GM23338 (cell line): ENCODE measurements around the gene CD44. TPM values are rescaled to one million over a fixed set of nuclear protein-coding genes. Genes with fewer than 3 reads are reported as not detected.

Source experiments
- ATAC-seq: fragments of 200-7000 bp; cut with Tn5 transposase; 3 replicates; pipeline ENCODE4 v1.9.1; 2020
- DNase-seq: peaks from one replicate; pipeline ENCODE4 v3.0.0-alpha.2; 2015; ENCODE audit warnings: low spot score
- H2AFZ ChIP-seq: fragments of 200-600 bp; sonication (generic); 2 replicates; pipeline ENCODE4 v1.8.0; 2016; ENCODE audit warnings: antibody characterized with exemption, mild to moderate bottlenecking, moderate library complexity
- H3F3A ChIP-seq: fragments of 200-600 bp; sonication (generic); replicated peaks from 2 replicates; pipeline ENCODE4 v1.8.0; 2017; ENCODE audit warnings: antibody characterized with exemption, mixed run types, low read depth
- H3K27ac ChIP-seq: fragments of 200-600 bp; sonication (generic); 2 replicates; pipeline ENCODE4 v1.6.1; 2016; ENCODE audit warnings: low read depth
- H3K27me3 ChIP-seq: fragments of 200-600 bp; sonication (generic); 2 replicates; pipeline ENCODE4 v1.8.0; 2016; ENCODE audit warnings: mild to moderate bottlenecking, mixed run types, moderate library complexity; ENCODE audit not compliant: insufficient read depth
- H3K36me3 ChIP-seq: fragments of 200-600 bp; sonication (generic); 2 replicates; pipeline ENCODE4 v1.8.0; 2016; ENCODE audit warnings: mild to moderate bottlenecking; ENCODE audit not compliant: insufficient read depth
- H3K4me1 ChIP-seq: fragments of 200-600 bp; sonication (generic); 2 replicates; pipeline ENCODE4 v1.8.0; 2016; ENCODE audit warnings: mild to moderate bottlenecking, moderate library complexity; ENCODE audit not compliant: insufficient read depth
- H3K4me2 ChIP-seq: fragments of 200-600 bp; sonication (generic); 2 replicates; pipeline ENCODE4 v1.7.1; 2017; ENCODE audit warnings: mixed run types
- H3K4me3 ChIP-seq: fragments of 200-600 bp; sonication (generic); 2 replicates; pipeline ENCODE4 v1.6.1; 2016; ENCODE audit warnings: mixed run types
- H3K79me2 ChIP-seq: fragments of 200-600 bp; sonication (generic); replicated peaks from 2 replicates; pipeline ENCODE4 v1.8.0; 2017; ENCODE audit warnings: mild to moderate bottlenecking; ENCODE audit not compliant: insufficient read depth
- H3K9me2 ChIP-seq: fragments of 200-600 bp; sonication (generic); 2 replicates; pipeline ENCODE4 v1.8.0; 2017; ENCODE audit not compliant: insufficient read depth
- H4K20me1 ChIP-seq: fragments of 200-600 bp; sonication (generic); replicated peaks from 2 replicates; pipeline ENCODE4 v1.8.0; 2017; ENCODE audit warnings: mild to moderate bottlenecking; ENCODE audit not compliant: insufficient read depth
- H3K27ac Mint-ChIP-seq: 2 replicates; pipeline ENCODE4 v1.8.0; 2020; ENCODE audit warnings: inconsistent platforms, mild to moderate bottlenecking, moderate library complexity, mixed read lengths
- H3K27me3 Mint-ChIP-seq: 3 replicates; pipeline ENCODE4 v1.8.0; 2022; ENCODE audit warnings: low read depth, mild to moderate bottlenecking, moderate library complexity, mixed read lengths, inconsistent platforms; ENCODE audit not compliant: insufficient read depth, poor library complexity
- H3K36me3 Mint-ChIP-seq: 3 replicates; pipeline ENCODE4 v1.8.0; 2021; ENCODE audit warnings: low read depth, mild to moderate bottlenecking, inconsistent platforms, moderate library complexity, mixed read lengths
- H3K4me1 Mint-ChIP-seq: 3 replicates; pipeline ENCODE4 v1.8.0; 2020; ENCODE audit warnings: mild to moderate bottlenecking, inconsistent platforms, mixed read lengths
- H3K4me3 Mint-ChIP-seq: 3 replicates; pipeline ENCODE4 v1.8.0; 2021; ENCODE audit warnings: moderate library complexity, mild to moderate bottlenecking, inconsistent platforms, mixed read lengths
- H3K9me3 Mint-ChIP-seq: 3 replicates; pipeline ENCODE4 v1.8.0; 2020; ENCODE audit warnings: moderate library complexity, mild to moderate bottlenecking, inconsistent platforms, mixed read lengths
- CREB1 ChIP-seq: fragments of 250-450 bp; sonication (Bioruptor Pico); IDR thresholded peaks from 2 replicates; pipeline ENCODE4 v1.5.0; 2020; ENCODE audit warnings: low read depth, mild to moderate bottlenecking, moderate library complexity
- EZH2 ChIP-seq: fragments of 200-600 bp; sonication (generic); IDR thresholded peaks from one replicate; pipeline ENCODE4 v1.8.0; 2017; ENCODE audit warnings: antibody characterized with exemption, mild to moderate bottlenecking, low read depth; ENCODE audit not compliant: unreplicated experiment
- EZH2phosphoT487 ChIP-seq: fragments of 200-600 bp; sonication (generic); IDR thresholded peaks from one replicate; pipeline ENCODE4 v1.8.1; 2018; ENCODE audit warnings: antibody characterized with exemption; ENCODE audit not compliant: unreplicated experiment
- JUNB ChIP-seq: IDR thresholded peaks from one replicate; pipeline ENCODE4 v1.6.1; 2016; ENCODE audit warnings: antibody characterized with exemption; ENCODE audit not compliant: unreplicated experiment
- NANOG ChIP-seq: IDR thresholded peaks from 2 replicates; pipeline ENCODE4 v1.6.1; 2016; ENCODE audit warnings: antibody characterized with exemption, borderline replicate concordance
- POLR2AphosphoS5 ChIP-seq: IDR thresholded peaks from 2 replicates; pipeline ENCODE4 v1.6.1; 2016; ENCODE audit warnings: antibody characterized with exemption, low read depth
- STAT1 ChIP-seq: IDR thresholded peaks from one replicate; pipeline ENCODE4 v1.6.1; 2016; ENCODE audit warnings: antibody characterized with exemption; ENCODE audit not compliant: unreplicated experiment
- ZNF114 ChIP-seq: fragments of 250-450 bp; sonication (Bioruptor Pico); IDR thresholded peaks from 2 replicates; pipeline ENCODE4 v1.5.0; 2020; ENCODE audit warnings: mild to moderate bottlenecking, moderate library complexity
- ZNF331 ChIP-seq: fragments of 250-450 bp; sonication (Bioruptor Pico); IDR thresholded peaks from 2 replicates; pipeline ENCODE4 v1.5.0; 2020; ENCODE audit warnings: low read depth, mild to moderate bottlenecking, moderate library complexity
- polyA plus RNA-seq: library from polyadenylated mRNA; unstranded; fragments of >200 nt; fragmentation: Nextera tagmentation; extraction: Ambion mirVana; gene quantifications from 2 replicates; pipeline ENCODE4 v1.2.1, GENCODE V29; 2016
- total RNA-seq: library from RNA; depleted of rRNA; stranded (reverse); fragments of >200 nt; shearing (Covaris generic); gene quantifications from 2 replicates; pipeline ENCODE4 v1.2.3, GENCODE V29; 2014
- TF ChIP-seq, protein P1 (sequence below): IDR thresholded peaks from one replicate; pipeline ENCODE4 v1.6.1; 2018; ENCODE audit warnings: antibody characterized with exemption; ENCODE audit not compliant: unreplicated experiment
- TF ChIP-seq, protein P2 (sequence below): fragments of 250-450 bp; sonication (Bioruptor Pico); IDR thresholded peaks from 2 replicates; pipeline ENCODE4 v1.5.0; 2020; ENCODE audit warnings: mild to moderate bottlenecking, moderate library complexity
- TF ChIP-seq, protein P3 (sequence below), 2 experiments: fragments of 200-600 bp in 1 of 2; sonication (generic) in 1 of 2; conservative IDR thresholded peaks; 2 replicates each; pipeline versions ENCODE4 v1.5.1 to v1.6.1; 2016 to 2017; ENCODE audit warnings: antibody characterized with exemption in 2 of 2, low read depth in 2 of 2, mild to moderate bottlenecking in 2 of 2, moderate library complexity in 1 of 2

CD44 gene
- total and polyA plus RNA-seq, 2 experiments from 2014 or later, result 4.0 to 10.1 TPM

DNA sequence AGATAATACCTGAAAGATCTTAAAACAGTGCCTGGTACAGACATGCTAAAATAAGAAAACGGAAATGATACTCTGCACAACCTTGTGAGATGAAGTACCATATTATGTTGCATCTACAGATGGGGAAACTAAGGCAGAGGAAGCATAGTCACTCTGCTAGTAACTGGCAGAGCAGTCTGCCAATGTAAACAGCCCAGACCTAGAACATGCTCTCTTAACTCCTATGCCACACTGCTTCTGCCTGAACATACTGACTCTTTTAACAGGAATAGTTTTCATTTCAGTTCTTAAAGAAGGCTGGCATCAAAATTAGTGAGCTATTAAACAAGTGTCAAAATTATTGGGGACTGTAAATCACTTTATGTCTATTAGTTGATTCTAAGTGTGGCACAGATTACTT is 99.9 kb downstream of the CD44 start (continued):
- TF ChIP-seq, protein P1, sequence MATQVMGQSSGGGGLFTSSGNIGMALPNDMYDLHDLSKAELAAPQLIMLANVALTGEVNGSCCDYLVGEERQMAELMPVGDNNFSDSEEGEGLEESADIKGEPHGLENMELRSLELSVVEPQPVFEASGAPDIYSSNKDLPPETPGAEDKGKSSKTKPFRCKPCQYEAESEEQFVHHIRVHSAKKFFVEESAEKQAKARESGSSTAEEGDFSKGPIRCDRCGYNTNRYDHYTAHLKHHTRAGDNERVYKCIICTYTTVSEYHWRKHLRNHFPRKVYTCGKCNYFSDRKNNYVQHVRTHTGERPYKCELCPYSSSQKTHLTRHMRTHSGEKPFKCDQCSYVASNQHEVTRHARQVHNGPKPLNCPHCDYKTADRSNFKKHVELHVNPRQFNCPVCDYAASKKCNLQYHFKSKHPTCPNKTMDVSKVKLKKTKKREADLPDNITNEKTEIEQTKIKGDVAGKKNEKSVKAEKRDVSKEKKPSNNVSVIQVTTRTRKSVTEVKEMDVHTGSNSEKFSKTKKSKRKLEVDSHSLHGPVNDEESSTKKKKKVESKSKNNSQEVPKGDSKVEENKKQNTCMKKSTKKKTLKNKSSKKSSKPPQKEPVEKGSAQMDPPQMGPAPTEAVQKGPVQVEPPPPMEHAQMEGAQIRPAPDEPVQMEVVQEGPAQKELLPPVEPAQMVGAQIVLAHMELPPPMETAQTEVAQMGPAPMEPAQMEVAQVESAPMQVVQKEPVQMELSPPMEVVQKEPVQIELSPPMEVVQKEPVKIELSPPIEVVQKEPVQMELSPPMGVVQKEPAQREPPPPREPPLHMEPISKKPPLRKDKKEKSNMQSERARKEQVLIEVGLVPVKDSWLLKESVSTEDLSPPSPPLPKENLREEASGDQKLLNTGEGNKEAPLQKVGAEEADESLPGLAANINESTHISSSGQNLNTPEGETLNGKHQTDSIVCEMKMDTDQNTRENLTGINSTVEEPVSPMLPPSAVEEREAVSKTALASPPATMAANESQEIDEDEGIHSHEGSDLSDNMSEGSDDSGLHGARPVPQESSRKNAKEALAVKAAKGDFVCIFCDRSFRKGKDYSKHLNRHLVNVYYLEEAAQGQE, result no peak
- no peak for TF ChIP-seq EZH2phosphoT487
- TF ChIP-seq ZNF331, result no peak
- no peak for TF ChIP-seq STAT1
- no peak for TF ChIP-seq POLR2AphosphoS5
- TF ChIP-seq ZNF114 (CRISPR knock-in tag), result no peak
- TF ChIP-seq NANOG, result no peak

DNA sequence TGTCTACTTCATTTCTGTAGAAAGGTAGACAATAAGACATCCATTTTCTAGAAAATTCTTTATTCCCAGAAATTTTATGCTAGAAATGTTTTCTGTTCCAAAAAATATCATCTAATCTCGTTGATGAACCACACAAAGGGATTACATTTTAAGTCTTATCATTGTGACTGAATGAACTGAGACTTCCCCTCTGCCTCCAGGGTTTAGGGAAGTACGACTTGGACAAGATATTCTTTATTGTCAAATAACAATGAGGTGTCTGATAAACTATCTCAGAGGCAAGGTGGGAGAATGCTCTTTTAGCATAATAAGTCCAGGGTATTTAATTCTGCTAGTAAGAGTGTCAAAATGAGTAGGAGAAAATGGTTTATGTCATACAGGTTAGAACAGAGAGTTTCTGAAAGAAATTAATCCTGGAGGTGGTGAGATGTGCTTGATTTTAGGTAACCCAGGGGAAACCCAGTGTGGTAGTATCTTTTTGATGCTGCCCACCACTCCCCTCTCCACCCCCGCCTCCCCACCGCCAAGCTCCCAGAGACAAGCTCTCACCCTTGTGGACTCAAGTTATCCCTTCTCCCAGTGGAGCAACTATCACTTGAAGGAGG is 100.6 kb downstream of the CD44 start:
- Histone ChIP-seq H3K4me1 (peaks cover 5% of the 10 kb centered on the region; the same call in 1 of the 2 replicates), H3F3A (no peaks in the 10 kb centered on the region), H3K27me3 (no peaks in the 10 kb centered on the region), H3K27ac (no peak overlapping the region), H3K79me2 (no peaks in the 10 kb centered on the region), H2AFZ (no peak overlapping the region), H3K36me3 (no peaks in the 10 kb centered on the region), H3K9me2 (no peaks in the 10 kb centered on the region; the same call in none of the 2 replicates), H4K20me1 (no peaks in the 10 kb centered on the region), H3K4me2 (no peak overlapping the region), H3K4me3 (no peak overlapping the region)
- H3K27me3 Mint-ChIP-seq, result peaks cover 8% of the 10 kb centered on the region
- H3K4me3 Mint-ChIP-seq, result no peak overlapping the region
- H3K4me1 Mint-ChIP-seq, result peaks cover 12% of the 10 kb centered on the region
- ATAC-seq (no peak), DNase-seq (no peak)
- H3K27ac Mint-ChIP-seq, result no peak overlapping the region
- no peaks in the 10 kb centered on the region for H3K9me3 Mint-ChIP-seq
- no peaks in the 10 kb centered on the region for H3K36me3 Mint-ChIP-seq
- TF ChIP-seq ZNF114 (CRISPR knock-in tag) (no peak), CREB1 (no peak), STAT1 (no peak), EZH2 (no peak), POLR2AphosphoS5 (no peak), JUNB (no peak)
- TF ChIP-seq, protein P2, sequence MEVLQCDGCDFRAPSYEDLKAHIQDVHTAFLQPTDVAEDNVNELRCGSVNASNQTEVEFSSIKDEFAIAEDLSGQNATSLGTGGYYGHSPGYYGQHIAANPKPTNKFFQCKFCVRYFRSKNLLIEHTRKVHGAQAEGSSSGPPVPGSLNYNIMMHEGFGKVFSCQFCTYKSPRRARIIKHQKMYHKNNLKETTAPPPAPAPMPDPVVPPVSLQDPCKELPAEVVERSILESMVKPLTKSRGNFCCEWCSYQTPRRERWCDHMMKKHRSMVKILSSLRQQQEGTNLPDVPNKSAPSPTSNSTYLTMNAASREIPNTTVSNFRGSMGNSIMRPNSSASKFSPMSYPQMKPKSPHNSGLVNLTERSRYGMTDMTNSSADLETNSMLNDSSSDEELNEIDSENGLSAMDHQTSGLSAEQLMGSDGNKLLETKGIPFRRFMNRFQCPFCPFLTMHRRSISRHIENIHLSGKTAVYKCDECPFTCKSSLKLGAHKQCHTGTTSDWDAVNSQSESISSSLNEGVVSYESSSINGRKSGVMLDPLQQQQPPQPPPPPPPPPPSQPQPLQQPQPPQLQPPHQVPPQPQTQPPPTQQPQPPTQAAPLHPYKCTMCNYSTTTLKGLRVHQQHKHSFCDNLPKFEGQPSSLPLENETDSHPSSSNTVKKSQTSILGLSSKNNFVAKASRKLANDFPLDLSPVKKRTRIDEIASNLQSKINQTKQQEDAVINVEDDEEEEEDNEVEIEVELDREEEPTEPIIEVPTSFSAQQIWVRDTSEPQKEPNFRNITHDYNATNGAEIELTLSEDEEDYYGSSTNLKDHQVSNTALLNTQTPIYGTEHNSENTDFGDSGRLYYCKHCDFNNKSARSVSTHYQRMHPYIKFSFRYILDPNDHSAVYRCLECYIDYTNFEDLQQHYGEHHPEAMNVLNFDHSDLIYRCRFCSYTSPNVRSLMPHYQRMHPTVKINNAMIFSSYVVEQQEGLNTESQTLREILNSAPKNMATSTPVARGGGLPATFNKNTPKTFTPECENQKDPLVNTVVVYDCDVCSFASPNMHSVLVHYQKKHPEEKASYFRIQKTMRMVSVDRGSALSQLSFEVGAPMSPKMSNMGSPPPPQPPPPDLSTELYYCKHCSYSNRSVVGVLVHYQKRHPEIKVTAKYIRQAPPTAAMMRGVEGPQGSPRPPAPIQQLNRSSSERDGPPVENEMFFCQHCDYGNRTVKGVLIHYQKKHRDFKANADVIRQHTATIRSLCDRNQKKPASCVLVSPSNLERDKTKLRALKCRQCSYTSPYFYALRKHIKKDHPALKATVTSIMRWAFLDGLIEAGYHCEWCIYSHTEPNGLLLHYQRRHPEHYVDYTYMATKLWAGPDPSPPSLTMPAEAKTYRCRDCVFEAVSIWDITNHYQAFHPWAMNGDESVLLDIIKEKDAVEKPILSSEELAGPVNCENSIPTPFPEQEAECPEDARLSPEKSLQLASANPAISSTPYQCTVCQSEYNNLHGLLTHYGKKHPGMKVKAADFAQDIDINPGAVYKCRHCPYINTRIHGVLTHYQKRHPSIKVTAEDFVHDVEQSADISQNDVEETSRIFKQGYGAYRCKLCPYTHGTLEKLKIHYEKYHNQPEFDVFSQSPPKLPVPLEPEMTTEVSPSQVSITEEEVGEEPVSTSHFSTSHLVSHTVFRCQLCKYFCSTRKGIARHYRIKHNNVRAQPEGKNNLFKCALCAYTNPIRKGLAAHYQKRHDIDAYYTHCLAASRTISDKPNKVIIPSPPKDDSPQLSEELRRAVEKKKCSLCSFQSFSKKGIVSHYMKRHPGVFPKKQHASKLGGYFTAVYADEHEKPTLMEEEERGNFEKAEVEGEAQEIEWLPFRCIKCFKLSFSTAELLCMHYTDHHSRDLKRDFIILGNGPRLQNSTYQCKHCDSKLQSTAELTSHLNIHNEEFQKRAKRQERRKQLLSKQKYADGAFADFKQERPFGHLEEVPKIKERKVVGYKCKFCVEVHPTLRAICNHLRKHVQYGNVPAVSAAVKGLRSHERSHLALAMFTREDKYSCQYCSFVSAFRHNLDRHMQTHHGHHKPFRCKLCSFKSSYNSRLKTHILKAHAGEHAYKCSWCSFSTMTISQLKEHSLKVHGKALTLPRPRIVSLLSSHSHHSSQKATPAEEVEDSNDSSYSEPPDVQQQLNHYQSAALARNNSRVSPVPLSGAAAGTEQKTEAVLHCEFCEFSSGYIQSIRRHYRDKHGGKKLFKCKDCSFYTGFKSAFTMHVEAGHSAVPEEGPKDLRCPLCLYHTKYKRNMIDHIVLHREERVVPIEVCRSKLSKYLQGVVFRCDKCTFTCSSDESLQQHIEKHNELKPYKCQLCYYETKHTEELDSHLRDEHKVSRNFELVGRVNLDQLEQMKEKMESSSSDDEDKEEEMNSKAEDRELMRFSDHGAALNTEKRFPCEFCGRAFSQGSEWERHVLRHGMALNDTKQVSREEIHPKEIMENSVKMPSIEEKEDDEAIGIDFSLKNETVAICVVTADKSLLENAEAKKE (CRISPR knock-in tag), result no peak
- TF ChIP-seq, protein P3, sequence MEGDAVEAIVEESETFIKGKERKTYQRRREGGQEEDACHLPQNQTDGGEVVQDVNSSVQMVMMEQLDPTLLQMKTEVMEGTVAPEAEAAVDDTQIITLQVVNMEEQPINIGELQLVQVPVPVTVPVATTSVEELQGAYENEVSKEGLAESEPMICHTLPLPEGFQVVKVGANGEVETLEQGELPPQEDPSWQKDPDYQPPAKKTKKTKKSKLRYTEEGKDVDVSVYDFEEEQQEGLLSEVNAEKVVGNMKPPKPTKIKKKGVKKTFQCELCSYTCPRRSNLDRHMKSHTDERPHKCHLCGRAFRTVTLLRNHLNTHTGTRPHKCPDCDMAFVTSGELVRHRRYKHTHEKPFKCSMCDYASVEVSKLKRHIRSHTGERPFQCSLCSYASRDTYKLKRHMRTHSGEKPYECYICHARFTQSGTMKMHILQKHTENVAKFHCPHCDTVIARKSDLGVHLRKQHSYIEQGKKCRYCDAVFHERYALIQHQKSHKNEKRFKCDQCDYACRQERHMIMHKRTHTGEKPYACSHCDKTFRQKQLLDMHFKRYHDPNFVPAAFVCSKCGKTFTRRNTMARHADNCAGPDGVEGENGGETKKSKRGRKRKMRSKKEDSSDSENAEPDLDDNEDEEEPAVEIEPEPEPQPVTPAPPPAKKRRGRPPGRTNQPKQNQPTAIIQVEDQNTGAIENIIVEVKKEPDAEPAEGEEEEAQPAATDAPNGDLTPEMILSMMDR (conservative IDR thresholded peaks at IDR 0.05; ENCODE audit: low read depth in 2 of 2), result no peak
